Panc1 (cell line): ENCODE data around the gene TNIK.
"Not testable (repeated sequence)": the region's sequence is repeated elsewhere in the genome, so short reads cannot be mapped to it uniquely, and the experiment has no call there.

Experiments used
- CTCF ChIP-seq: fragments of 450-650 bp; IDR thresholded peaks from 2 replicates; pipeline ENCODE4 v1.5.1; 2017; ENCODE audit warnings: mild to moderate bottlenecking
- POLR2AphosphoS5 ChIP-seq: IDR thresholded peaks from 2 replicates; pipeline ENCODE4 v1.6.1; 2012; ENCODE audit warnings: mild to moderate bottlenecking, low read depth, low read length, moderate library complexity
- REST ChIP-seq, 2 experiments: IDR thresholded peaks; 2 replicates each; pipeline ENCODE4 v1.6.1; 2011 to 2012; ENCODE audit warnings: low read depth in 2 of 2, control low read depth in 1 of 2, low read length in 1 of 2, mild to moderate bottlenecking in 1 of 2, moderate library complexity in 1 of 2; ENCODE audit not compliant: insufficient read depth in 1 of 2
- SIN3A ChIP-seq: IDR thresholded peaks from 2 replicates; pipeline ENCODE4 v1.6.1; 2012; ENCODE audit warnings: low read depth, mild to moderate bottlenecking, low read length, moderate library complexity, borderline replicate concordance; ENCODE audit not compliant: insufficient read depth

- TF ChIP-seq CTCF; SIN3A; POLR2AphosphoS5; REST (IDR thresholded peaks at IDR 0.05; ENCODE audit: insufficient read depth in 1 of 2, low read depth in 2 of 2, low read length in 1 of 2): not testable (repeated sequence)
Observed at GRCh38 chr3:171305823-171306222, 154.4 kb downstream of the TNIK start.
